GM18873 (cell line): Measurements from ENCODE around the gene APRT.

Source experiments
- ATAC-seq: cut with Tn5 transposase; IDR thresholded peaks from one replicate; pipeline ENCODE4 v1.9.1; 2021; ENCODE audit warnings: mild to moderate bottlenecking, moderate library complexity, moderate number of reproducible peaks; ENCODE audit not compliant: unreplicated experiment, low FRiP score

The APRT gene

GRCh38 chr16:88842308-88842756 is 30.6 kb upstream of the APRT start:
- ATAC-seq: no peak

GRCh38 chr16:88841521-88842307 is 30.0 kb upstream of the APRT start:
- ATAC-seq: no peak

DNA sequence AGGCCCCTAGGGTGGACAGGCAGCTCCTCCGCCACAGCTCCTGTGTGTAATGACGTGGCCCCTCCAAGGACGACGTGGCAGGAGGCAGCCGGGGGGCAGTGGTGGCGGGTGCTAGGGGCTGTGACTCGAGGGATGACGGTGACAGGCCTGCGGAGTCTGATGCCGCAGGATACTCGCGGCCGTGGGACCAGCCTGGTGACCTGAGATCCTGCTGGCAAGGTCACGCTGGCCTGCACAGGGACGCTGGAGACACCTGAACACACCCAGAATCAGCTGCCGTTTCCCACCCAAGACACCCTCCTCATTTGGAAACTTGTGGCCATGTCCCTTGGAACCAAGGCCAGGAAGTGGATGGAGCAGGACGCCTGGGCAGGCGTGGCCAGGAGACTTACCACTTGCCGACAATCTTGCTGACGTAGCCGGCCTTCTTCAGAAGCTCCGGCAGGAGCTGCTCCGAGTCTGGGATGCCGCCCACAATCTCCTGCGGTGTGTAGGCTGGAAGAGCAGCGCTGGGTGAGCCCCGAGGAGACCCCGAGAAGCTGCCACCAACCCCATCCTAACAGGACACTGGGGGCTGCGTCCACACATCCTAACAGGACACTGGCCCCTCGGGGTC is 29.0 kb upstream of the APRT start:
- no peak for ATAC-seq

- ATAC-seq: no peak
Measured at GRCh38 chr16:88839745-88840599, 28.2 kb upstream of the APRT start.

- no peak for ATAC-seq
Measured at GRCh38 chr16:88839026-88839529, 27.4 kb upstream of the APRT start.

DNA sequence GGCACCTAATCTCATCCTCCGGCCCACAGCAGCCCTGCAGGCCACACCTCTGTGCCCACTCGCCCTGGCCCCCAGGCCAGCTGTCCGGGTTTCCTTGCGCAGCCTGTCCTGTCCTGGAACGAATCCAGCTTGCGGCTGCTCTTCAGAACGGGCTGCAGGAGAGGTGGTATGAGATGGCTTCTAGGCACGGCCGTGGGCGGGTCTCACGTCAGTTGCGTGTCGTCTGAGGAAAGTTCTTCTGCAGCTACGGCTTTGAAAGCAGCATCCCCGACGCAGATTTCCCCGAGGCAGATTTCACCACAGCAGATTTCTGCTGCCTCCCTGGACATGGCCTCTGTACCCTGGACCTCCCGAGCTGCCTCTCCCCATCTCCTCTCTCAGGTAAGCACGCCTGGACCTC is 26.8 kb upstream of the APRT start:
- no peak for ATAC-seq

GRCh38 chr16:88837806-88838205 is 26.1 kb upstream of the APRT start:
- no peak for ATAC-seq

DNA sequence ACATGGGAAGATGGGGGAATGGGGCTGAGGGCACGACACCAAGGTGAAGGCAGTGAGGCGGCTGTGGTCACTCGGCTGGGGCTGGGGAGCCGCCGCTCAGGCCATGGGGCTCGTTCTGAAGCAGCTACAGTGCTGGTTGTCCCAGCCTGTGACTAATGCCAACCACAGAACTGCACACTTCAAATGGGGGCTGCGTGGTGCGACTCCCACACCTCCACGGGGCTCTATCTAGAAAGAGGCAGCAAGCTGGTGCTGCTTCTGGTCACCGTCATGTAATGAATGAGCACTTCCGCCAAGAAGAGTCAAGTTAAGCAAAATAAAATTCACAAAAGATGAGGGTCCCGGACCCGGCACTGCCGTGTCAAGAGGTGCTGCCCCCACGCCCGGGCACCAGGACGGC is 25.1 kb upstream of the APRT start:
- no peak for ATAC-seq

DNA sequence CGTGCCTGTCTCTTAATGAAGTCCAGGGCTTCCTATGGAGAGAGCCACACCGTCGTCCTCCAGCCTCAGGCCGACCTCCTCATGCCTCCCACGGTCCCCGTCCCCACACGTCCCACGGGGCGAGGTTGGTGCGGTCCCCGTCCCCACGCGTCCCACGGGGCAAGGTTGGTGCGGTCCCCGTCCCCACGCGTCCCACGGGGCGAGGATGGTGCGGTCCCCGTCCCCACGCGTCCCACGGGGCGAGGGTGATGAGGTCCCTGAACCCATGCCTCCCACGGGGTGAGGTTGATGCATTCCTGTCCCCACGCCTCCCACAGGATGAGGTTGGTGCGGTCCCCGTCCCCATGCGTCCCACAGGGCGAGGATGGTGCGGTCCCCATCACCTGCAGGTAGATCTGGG is 24.1 kb upstream of the APRT start:
- no peak for ATAC-seq

DNA sequence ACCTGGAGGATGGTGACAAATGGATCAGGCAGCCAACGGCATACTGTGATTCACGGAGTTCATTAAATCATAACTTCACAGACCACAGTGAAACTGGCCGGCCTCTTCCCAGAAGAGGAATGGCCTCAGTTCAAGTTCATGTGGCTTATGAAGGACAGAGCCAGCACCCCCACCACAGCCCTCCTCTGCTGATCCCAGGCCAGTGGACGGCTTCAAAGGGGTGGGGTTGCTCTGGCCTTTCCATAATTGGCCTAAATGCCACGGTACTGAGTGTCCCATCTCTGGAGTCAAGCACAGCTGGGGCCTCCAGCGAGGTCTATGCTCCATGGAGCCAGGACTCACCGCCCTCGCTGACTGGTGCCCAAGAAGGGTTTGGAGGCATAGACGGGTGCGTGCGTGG is 23.7 kb upstream of the APRT start:
- ATAC-seq: no peak

GRCh38 chr16:88834670-88835069 is 22.9 kb upstream of the APRT start:
- no peak for ATAC-seq

GRCh38 chr16:88833086-88833485 is 21.4 kb upstream of the APRT start:
- ATAC-seq: no peak

DNA sequence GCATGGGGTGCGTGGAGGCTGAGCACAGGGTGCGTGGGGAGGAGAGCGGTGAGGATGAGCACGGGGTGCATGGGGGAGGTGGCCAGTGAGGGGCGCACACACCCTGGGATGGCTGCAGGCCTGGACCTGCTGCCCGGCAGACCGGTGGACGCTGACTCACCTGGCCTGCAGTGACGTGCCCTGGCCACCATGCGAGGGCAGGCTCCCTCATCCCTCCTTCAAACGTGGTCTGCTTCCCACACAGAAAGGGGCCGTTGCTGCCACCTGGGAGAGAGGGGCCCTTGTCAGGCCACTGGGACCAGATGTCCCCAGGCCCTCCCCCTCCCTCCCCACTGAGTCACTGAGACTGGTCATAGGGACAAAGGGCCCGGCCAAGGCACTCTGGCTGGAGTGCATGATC is 20.1 kb upstream of the APRT start:
- no peak for ATAC-seq

GRCh38 chr16:88830783-88831182 is 19.1 kb upstream of the APRT start:
- no peak for ATAC-seq

- no peak for ATAC-seq
Measured at GRCh38 chr16:88830258-88830657, 18.5 kb upstream of the APRT start.

- no peak for ATAC-seq
Measured at GRCh38 chr16:88828711-88829110, 17.0 kb upstream of the APRT start.

DNA sequence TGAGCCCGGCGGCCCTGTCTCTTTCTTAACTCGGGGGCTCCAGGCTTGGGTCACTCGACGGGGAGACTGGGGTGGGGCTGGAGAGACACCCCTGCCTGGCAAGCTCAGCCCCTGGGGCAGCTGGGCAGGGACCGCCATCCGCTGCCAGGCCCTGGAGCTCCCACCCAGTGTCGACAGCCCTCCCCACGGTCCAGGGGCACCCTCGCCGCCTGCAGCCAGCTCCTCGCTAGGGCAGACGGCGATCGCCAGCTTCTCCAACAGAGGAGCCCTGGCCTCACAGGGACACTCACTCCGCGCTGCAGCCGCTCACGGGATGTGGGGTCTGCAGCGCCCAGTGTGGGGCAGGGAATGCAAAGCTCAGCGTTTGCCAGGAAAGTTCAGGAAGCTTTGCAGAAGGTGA is 16.0 kb upstream of the APRT start:
- no peak for ATAC-seq

DNA sequence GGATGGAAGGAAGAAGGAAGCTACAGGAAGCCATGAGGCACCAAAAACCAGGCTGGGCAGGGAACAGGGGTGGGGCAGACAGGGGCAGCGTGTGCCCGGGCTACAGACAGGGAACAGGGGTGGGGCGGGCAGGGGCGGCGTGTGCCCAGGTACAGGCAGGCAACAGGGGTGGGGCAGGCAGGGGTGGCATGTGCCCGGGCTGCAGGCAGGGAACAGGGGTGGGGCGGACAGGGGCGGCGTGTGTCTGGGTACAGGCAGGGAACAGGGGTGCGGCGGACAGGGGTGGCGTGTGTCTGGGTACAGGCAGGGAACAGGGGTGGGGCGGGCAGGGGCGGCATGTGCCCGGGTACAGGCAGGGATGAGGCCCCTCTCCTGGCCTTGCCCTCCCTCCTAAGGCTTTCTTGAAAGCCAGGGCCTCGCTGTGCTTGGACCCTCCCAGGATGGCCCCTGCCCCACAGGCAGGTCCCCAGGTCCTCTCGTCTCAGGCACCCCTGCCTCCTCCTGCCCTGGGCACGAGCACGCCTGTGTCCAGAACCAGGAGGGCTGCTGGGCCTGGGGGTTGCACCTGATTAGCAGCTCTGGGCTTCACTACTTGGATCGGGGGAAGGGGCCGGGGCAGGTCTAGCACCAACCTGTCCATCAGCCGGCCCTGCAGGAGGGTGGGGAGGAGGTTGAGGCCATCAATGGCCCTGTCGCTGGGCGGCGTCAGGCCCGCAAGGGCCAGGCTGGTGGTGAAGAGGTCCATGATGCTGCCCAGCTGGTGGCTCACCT is 14.5 kb upstream of the APRT start:
- no peak for ATAC-seq

DNA sequence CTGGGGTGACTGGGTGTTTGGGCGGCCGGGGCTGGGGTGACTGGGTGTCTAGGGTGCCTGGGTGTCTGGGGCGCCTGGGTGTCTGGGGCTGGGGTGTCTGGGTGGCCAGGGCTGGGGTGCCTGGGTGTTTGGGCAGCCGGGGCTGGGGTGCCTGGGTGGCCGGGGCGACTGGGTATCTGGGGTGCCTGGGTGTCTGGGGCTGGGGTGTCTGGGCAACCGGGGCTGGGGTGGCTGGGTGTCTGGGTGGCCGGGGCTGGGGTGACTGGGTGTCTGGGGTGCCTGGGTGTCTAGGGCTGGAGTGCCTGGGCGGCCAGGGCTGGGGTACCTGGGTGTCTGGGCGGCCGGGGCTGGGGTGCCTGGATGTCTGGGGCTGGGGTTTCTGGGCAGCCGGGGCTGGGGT is 13.4 kb upstream of the APRT start:
- no peak for ATAC-seq
